ENCODE results near the gene FNBP1L. TPM values are rescaled to one million over a fixed set of nuclear protein-coding genes. Genes with fewer than 3 reads are reported as not detected.

FNBP1L gene
- total and polyA plus RNA-seq, 2 donors (not counting 1 experiment from before 2014, with no cell fraction given) = 0.86 to 5.4 TPM

- no peaks in the 10 kb centered on the region for H3K9me3 ChIP-seq (ENCODE audit: control extremely low read depth in 1 of 3, control insufficient read depth in 2 of 3, insufficient read depth in 1 of 3, low read length in 2 of 3)
- no peaks in the 10 kb centered on the region for H3K27me3 ChIP-seq (replicated peaks in 1 of 4; ENCODE audit: control extremely low read depth in 1 of 4, control insufficient read depth in 3 of 4, insufficient read depth in 4 of 4, low read length in 3 of 4)
- H3K4me3 Mint-ChIP-seq = no peak overlapping the region
- no peak overlapping the region for H3K4me3 ChIP-seq (ENCODE audit: control extremely low read depth in 1 of 5, extremely low read depth in 1 of 5, insufficient read depth in 1 of 5, low read depth in 2 of 5, low read length in 4 of 5)
- intact Hi-C loops (cut with micrococcal nuclease) = no loop called here
- H3K36me3 ChIP-seq (replicated peaks in 1 of 2; ENCODE audit: control extremely low read depth in 1 of 2, control insufficient read depth in 1 of 2, extremely low read depth in 1 of 2, insufficient read depth in 2 of 2, low read length in 1 of 2) = peaks cover 5 to 46% of the 10 kb centered on the region in 2 experiments
- WGBS (ENCODE audit: insufficient coverage) = 94% methylated on average over 15 of the region's 15 CpGs
- no peaks in the 10 kb centered on the region for H3K27me3 Mint-ChIP-seq
- H3K4me2 ChIP-seq (replicated peaks; ENCODE audit: low read depth, low read length, poor library complexity, severe bottlenecking) = no peak overlapping the region
- no peaks in the 10 kb centered on the region for H4K20me1 ChIP-seq (ENCODE audit: control insufficient read depth, insufficient read depth, low read length, poor library complexity, severe bottlenecking)
- H3K79me2 ChIP-seq (ENCODE audit: control insufficient read depth, insufficient read depth, low read length) = no peaks in the 10 kb centered on the region
- no peak overlapping the region for H2AFZ ChIP-seq (ENCODE audit: insufficient read depth, low read depth, low read length, poor library complexity, severe bottlenecking)
- TF ChIP-seq EZH2 (IDR thresholded peaks at IDR 0.05; ENCODE audit: borderline replicate concordance, insufficient read depth, low read depth, low read length, poor library complexity, severe bottlenecking) (no peak), CTCF (IDR thresholded peaks at IDR 0.05) (no peak)
- POLR2A ChIA-PET = no interaction called here
- no peak overlapping the region for H3K9ac ChIP-seq (ENCODE audit: low read length)
- DNase-seq (no peak), ATAC-seq (ENCODE audit: low read depth) (no peak)
- CTCF ChIA-PET = no interaction called here
- H3K9me3 Mint-ChIP-seq (ENCODE audit: insufficient read depth) = no peaks in the 10 kb centered on the region
- no peak overlapping the region for H3K27ac ChIP-seq (ENCODE audit: low read length in 2 of 2)
- no peak overlapping the region for H3K27ac Mint-ChIP-seq
- H3K4me1 Mint-ChIP-seq = no peaks in the 10 kb centered on the region
- no peaks in the 10 kb centered on the region for H3K4me1 ChIP-seq (ENCODE audit: control insufficient read depth in 2 of 2, insufficient read depth in 2 of 2, low read length in 2 of 2)
These were observed 119.5 kb downstream of the FNBP1L start for GRCh38 chr1:93567255-93567918.

GRCh38 chr1:93569489-93569888, 121.6 kb downstream of the FNBP1L start:
- ATAC-seq (ENCODE audit: low read depth) (no peak), DNase-seq (no peak)
- POLR2A ChIA-PET = no interaction called here
- intact Hi-C loops (cut with micrococcal nuclease) = no loop called here
- Mint-ChIP-seq H3K4me1 (no peaks in the 10 kb centered on the region), H3K9me3 (ENCODE audit: insufficient read depth) (no peaks in the 10 kb centered on the region), H3K27ac (no peak overlapping the region), H3K4me3 (no peak overlapping the region), H3K27me3 (no peaks in the 10 kb centered on the region)
- Histone ChIP-seq H3K4me2 (replicated peaks; ENCODE audit: low read depth, low read length, poor library complexity, severe bottlenecking) (no peak overlapping the region), H3K79me2 (ENCODE audit: control insufficient read depth, insufficient read depth, low read length) (no peaks in the 10 kb centered on the region), H3K36me3 (replicated peaks in 1 of 2; ENCODE audit: control extremely low read depth in 1 of 2, control insufficient read depth in 1 of 2, extremely low read depth in 1 of 2, insufficient read depth in 2 of 2, low read length in 1 of 2) (peaks cover 2 to 58% of the 10 kb centered on the region in 2 experiments), H3K27ac (ENCODE audit: low read length in 2 of 2) (no peak overlapping the region), H2AFZ (ENCODE audit: insufficient read depth, low read depth, low read length, poor library complexity, severe bottlenecking) (no peak overlapping the region), H3K4me1 (ENCODE audit: control insufficient read depth in 2 of 2, insufficient read depth in 2 of 2, low read length in 2 of 2) (no peaks in the 10 kb centered on the region), H3K27me3 (replicated peaks in 1 of 4; ENCODE audit: control extremely low read depth in 1 of 4, control insufficient read depth in 3 of 4, insufficient read depth in 4 of 4, low read length in 3 of 4) (no peaks in the 10 kb centered on the region), H4K20me1 (ENCODE audit: control insufficient read depth, insufficient read depth, low read length, poor library complexity, severe bottlenecking) (no peaks in the 10 kb centered on the region), H3K4me3 (ENCODE audit: control extremely low read depth in 1 of 5, extremely low read depth in 1 of 5, insufficient read depth in 1 of 5, low read depth in 2 of 5, low read length in 4 of 5) (no peak overlapping the region), H3K9me3 (ENCODE audit: control extremely low read depth in 1 of 3, control insufficient read depth in 2 of 3, insufficient read depth in 1 of 3, low read length in 2 of 3) (no peaks in the 10 kb centered on the region), H3K9ac (ENCODE audit: low read length) (no peak overlapping the region)
- 100% methylated on average over 2 of the region's 2 CpGs for WGBS (ENCODE audit: insufficient coverage)
- TF ChIP-seq EZH2 (IDR thresholded peaks at IDR 0.05; ENCODE audit: borderline replicate concordance, insufficient read depth, low read depth, low read length, poor library complexity, severe bottlenecking) (no peak), CTCF (IDR thresholded peaks at IDR 0.05) (no peak)
- CTCF ChIA-PET = no interaction called here
